ENCODE measurements around the gene CDYL2.

GRCh38 chr16:80775450-80775849, 28.9 kb downstream of the CDYL2 start:
- TF ChIP-seq CTCF (IDR thresholded peaks at IDR 0.05; ENCODE audit: low read depth, low read length) = no peak
- no peak for TF ChIP-seq POLR2A (IDR thresholded peaks at IDR 0.05; ENCODE audit: extremely low read depth, insufficient read length)
- TF ChIP-seq MAX (IDR thresholded peaks at IDR 0.05; ENCODE audit: low read depth, low read length) = no peak

Data from NB4 (cell line).